GM18907 (cell line): ENCODE data around the gene C6orf47.

Experiments used
- ATAC-seq: cut with Tn5 transposase; IDR thresholded peaks from one replicate; pipeline ENCODE4 v1.9.1; 2021; ENCODE audit warnings: mild to moderate bottlenecking, moderate library complexity; ENCODE audit not compliant: unreplicated experiment

Gene C6orf47

DNA sequence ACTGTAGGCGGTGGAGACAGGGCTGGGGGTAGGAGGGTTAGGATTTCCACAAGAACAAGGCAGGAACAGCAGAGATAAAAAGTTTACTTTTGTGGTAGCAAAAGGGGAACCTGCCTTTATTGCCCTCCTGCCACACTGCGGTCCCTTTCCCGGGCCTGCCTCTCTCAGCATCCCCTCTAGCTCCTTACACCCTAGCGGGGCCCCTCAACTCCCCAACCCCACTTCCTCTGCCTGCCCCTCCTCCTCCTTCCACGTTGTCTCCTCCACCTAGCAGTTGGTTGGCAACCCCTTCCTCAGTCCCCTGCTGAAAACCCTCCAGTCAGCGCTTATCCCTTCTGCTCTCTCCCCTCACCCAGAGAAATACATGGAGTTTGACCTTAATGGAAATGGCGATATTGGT lies 44.8 kb downstream of the C6orf47 start:
- ATAC-seq: no peak

DNA sequence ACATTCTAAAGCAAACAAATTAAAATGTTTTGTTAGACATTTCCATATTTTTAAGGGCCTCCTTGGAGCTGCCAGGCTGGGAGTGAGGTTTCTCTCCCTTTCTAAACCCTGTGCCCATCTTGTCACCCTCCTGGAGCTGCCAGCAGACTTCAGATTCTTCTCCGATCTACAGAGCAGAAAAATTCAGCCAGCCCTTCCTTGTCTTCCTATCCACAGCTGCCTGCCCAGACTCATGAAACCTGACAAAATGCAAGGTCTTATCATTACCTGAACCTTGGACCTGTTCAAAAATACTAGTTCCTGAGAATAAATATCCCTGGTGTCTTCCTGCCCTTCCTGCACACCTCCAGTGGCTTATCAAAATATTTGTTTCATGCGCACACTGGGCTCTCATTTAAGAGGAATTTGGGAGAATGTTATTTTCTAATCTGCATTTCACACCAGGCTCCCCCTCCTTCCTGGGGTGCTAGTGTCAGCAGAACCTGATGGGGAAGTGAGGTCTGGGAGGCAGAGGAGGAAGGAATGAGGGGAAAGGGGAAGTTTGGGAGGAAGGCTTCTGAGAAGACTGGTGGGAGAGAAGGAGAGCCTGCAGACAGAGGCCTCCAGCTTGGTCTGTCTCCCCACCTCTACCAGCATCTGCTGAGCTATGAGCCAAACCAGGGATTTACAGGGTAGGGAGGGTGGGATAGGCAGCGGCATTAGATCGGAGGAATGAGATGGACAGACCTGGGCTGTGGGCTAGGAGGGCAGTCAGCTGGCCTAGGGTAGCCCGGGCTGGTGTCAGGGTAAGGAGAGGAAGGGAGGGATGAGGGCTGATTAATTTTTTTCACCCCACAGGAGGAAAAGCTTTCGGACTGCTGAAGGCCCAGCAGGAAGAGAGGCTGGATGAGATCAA lies 45.6 kb downstream of the C6orf47 start, which contains the start of gene AIF1:
Gene AIF1 (plus strand): TSS at position 551 of the 895 bp plus-strand sequence. CDS start 96 bp downstream, at position 647.
- ATAC-seq: no peak

DNA sequence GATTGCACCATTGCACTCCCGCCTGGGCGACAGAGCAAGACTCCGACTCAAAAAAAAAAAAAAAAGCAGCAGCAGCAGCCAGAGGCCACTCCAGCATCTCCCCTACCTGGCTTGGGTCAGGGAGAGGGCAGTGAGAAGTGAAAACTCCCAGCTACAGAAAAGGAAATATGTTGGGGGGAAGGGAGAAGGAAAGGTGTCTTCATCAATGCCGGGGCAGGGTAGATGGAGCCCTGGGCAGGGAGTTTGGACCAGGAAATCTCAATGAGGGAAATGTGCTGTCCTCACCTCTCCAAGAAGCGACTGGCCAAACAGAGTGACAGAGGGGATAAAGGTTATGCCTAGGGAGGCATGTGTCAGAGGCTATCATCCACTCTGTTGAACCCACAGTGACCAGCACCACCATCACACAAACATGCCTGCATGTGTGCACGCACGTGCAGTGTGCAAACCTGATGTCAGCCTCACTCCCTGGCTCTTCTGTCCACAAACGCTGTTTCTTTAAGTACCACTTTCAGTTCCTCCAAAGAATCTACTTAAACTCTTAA lies 46.4 kb downstream of the C6orf47 start:
- ATAC-seq: no peak

DNA sequence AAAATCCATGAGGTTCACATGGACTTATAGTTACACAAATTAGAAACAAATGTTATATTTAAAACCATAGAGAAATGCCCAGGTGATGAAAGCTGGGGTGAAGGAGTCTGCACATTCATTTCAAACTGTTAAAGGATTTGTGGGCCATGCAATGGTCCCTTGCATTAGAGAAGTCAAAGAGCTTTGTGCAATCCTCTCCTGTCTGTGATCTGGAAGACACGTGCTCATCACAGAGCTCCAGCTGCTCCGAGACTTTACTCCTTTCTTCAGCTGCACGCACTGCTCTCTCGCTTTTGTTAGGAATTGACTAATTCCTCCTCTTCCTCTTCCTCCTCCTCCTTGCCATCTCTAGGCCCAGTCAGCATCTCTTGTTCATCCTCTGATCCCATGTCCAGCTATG lies 49.6 kb downstream of the C6orf47 start:
- no peak for ATAC-seq

DNA sequence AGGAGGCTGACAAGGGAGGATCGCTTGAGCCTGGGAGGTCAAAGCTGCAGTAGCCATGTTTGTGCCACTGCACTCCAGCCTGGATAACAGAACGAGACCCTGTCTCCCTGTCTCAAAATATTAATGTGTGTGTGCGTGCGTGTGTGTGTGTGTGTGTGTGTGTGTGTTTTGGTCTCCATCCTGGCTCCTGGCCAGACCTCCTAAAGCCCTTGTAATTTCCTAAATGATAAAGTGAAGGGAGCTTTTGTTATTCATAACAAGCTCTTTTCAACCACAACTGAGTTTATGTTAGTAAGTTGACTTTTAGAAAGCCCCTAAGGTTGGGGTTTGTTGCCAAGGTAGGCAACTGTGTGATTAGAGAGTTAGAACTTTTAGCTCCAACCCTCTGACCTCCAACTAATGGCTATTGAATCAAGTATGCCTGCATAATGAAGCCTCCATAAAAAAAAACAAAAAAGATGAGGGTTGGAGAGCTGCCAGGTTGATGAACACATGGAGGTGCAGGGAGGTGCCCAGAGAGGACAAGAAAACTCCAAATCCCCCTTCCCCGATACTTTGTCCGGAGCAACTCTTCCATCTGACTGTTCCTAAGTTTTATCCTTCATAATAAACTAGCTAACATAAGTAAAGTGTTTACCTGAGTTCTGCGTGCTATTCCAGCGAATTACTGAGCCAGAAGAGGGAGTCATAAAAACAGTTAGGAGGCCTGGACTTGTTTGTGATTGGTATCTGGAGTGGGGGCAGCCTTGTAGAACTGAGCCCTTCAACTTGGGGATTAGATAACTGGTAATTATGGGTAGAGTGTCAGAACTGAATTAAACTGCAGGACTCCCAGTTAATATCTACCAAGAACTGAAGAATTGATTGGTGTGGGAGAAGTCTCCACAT lies 50.8 kb downstream of the C6orf47 start:
- no peak for ATAC-seq
